SU-DHL-6 (cell line): Measurements from ENCODE around the gene NELL2.

Experiments used
- H2AFZ ChIP-seq: fragments of 200-600 bp; sonication (generic); 2 replicates; pipeline ENCODE4 v1.6.1; 2014; ENCODE audit warnings: low read depth, mild to moderate bottlenecking, moderate library complexity, mixed read lengths, antibody characterized with exemption, low read length; ENCODE audit not compliant: severe bottlenecking
- H3F3A ChIP-seq: fragments of 200-600 bp; shearing (Covaris generic); 2 replicates; pipeline ENCODE4 v1.6.0; 2016; ENCODE audit warnings: antibody characterized with exemption, mild to moderate bottlenecking; ENCODE audit not compliant: insufficient read depth
- H3K27ac ChIP-seq: fragments of 200-600 bp; sonication (generic); 2 replicates; pipeline ENCODE4 v1.5.1; 2016; ENCODE audit warnings: low read depth, mild to moderate bottlenecking, low read length, moderate library complexity, mixed read lengths
- H3K27me3 ChIP-seq: fragments of 200-600 bp; sonication (generic), shearing (Covaris generic); 2 replicates; pipeline ENCODE4 v1.6.0; 2014; ENCODE audit warnings: mild to moderate bottlenecking, low read length
- H3K36me3 ChIP-seq: fragments of 200-600 bp; sonication (generic); 2 replicates; pipeline ENCODE4 v1.6.1; 2014; ENCODE audit warnings: mild to moderate bottlenecking, low read length, mixed read lengths
- H3K4me2 ChIP-seq: fragments of 300-600, 200-600 bp; shearing (Covaris generic), sonication (generic); 2 replicates; pipeline ENCODE4 v1.6.0; 2014; ENCODE audit warnings: low read length, low read depth, mild to moderate bottlenecking; ENCODE audit not compliant: poor library complexity, severe bottlenecking
- H3K4me3 ChIP-seq: fragments of 200-600 bp; sonication (generic); 2 replicates; pipeline ENCODE4 v1.5.1; 2014; ENCODE audit warnings: antibody characterized with exemption, low read length, mild to moderate bottlenecking, mixed read lengths; ENCODE audit not compliant: insufficient read depth, poor library complexity, severe bottlenecking
- H3K79me2 ChIP-seq: fragments of 200-600 bp; sonication (generic); 2 replicates; pipeline ENCODE4 v1.6.1; 2014; ENCODE audit warnings: mild to moderate bottlenecking, low read length, moderate library complexity; ENCODE audit not compliant: insufficient read depth
- H3K9ac ChIP-seq: fragments of 200-600 bp; sonication (generic); 2 replicates; pipeline ENCODE4 v1.7.0; 2014; ENCODE audit warnings: mild to moderate bottlenecking, low read length
- H3K9me2 ChIP-seq: fragments of 200-600 bp; sonication (generic); replicated peaks from 2 replicates; pipeline ENCODE4 v1.6.1; 2014; ENCODE audit warnings: low read length; ENCODE audit not compliant: insufficient read depth
- H3K9me3 ChIP-seq: fragments of 200-600 bp; sonication (generic); 2 replicates; pipeline ENCODE4 v1.6.1; 2014; ENCODE audit warnings: low read length, mixed read lengths; ENCODE audit not compliant: insufficient read depth
- H4K20me1 ChIP-seq: fragments of 200-600 bp; sonication (generic); 2 replicates; pipeline ENCODE4 v1.6.1; 2014; ENCODE audit warnings: low read depth, mild to moderate bottlenecking, antibody characterized with exemption, low read length, moderate library complexity, mixed read lengths
- CTCF ChIP-seq: fragments of 200-600 bp; sonication (generic); IDR thresholded peaks from one replicate; pipeline ENCODE4 v1.5.1; 2017; ENCODE audit warnings: antibody characterized with exemption, mild to moderate bottlenecking, low read length, moderate library complexity; ENCODE audit not compliant: insufficient read depth, poor library complexity, severe bottlenecking
- EZH2phosphoT487 ChIP-seq: fragments of 200-600 bp; sonication (generic), shearing (Covaris generic); conservative IDR thresholded peaks from 2 replicates; pipeline ENCODE4 v1.6.1; 2018; ENCODE audit warnings: mild to moderate bottlenecking, antibody characterized with exemption, low read length, moderate library complexity, mixed read lengths

Gene NELL2

DNA sequence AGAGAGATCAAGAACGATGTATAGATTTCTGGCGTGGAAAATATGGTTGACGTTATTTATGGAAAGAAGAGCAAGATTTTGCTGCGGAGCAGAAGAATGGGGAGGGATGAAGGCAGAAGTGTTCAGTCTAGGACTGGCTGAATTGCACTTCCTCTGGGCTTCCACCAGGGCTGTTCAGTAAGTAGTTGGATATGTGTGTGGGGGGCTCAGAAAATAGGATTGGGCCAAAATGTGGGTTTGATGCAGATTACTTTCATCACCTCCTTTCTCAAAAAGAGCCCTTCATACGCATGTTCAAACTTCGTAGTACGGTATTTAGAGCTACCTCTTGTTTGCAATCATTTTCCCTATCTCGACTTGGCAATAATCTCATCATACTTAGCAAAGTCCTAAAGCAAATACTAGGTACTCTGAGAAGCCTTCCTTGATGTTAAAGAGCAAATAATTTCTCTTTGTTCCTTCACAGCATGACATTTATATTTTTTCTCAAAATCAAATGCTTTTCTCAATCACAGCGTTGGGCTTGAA is 349.4 kb downstream of the NELL2 start:
- Histone ChIP-seq H3K4me3 (no peak overlapping the region), H3K79me2 (no peaks in the 10 kb centered on the region), H2AFZ (no peak overlapping the region), H3K9me3 (no peaks in the 10 kb centered on the region), H3K27me3 (no peaks in the 10 kb centered on the region), H3K9me2 (no peaks in the 10 kb centered on the region), H4K20me1 (no peaks in the 10 kb centered on the region), H3K4me2 (no peak overlapping the region), H3F3A (no peaks in the 10 kb centered on the region), H3K36me3 (no peaks in the 10 kb centered on the region), H3K9ac (no peak overlapping the region), H3K27ac (no peak overlapping the region)
- TF ChIP-seq EZH2phosphoT487, result no peak
- TF ChIP-seq CTCF, result no peak

- Histone ChIP-seq H3K9ac (no peak overlapping the region), H3K9me2 (no peaks in the 10 kb centered on the region), H3K27me3 (no peaks in the 10 kb centered on the region), H3F3A (no peaks in the 10 kb centered on the region), H3K4me3 (no peak overlapping the region), H3K36me3 (no peaks in the 10 kb centered on the region), H4K20me1 (no peaks in the 10 kb centered on the region), H3K79me2 (no peaks in the 10 kb centered on the region), H3K4me2 (no peak overlapping the region), H3K27ac (no peak overlapping the region), H3K9me3 (no peaks in the 10 kb centered on the region), H2AFZ (no peak overlapping the region)
- no peak for TF ChIP-seq CTCF
- no peak for TF ChIP-seq EZH2phosphoT487
Observed at GRCh38 chr12:44525806-44526654, 350.1 kb downstream of the NELL2 start.

- no peaks in the 10 kb centered on the region for H3K79me2 ChIP-seq
- H3F3A ChIP-seq, result no peaks in the 10 kb centered on the region
- H4K20me1 ChIP-seq, result no peaks in the 10 kb centered on the region
- H3K36me3 ChIP-seq, result peaks cover 6% of the 10 kb centered on the region; the same call in 1 of the 2 replicates
- no peaks in the 10 kb centered on the region for H3K9me3 ChIP-seq
- H3K4me3 ChIP-seq, result no peak overlapping the region
- no peak overlapping the region for H3K9ac ChIP-seq
- H3K9me2 ChIP-seq, result no peaks in the 10 kb centered on the region
- H3K4me2 ChIP-seq, result no peak overlapping the region
- no peak for TF ChIP-seq EZH2phosphoT487
- TF ChIP-seq CTCF, result no peak
- no peak overlapping the region for H3K27ac ChIP-seq
- H2AFZ ChIP-seq, result no peak overlapping the region
- H3K27me3 ChIP-seq, result no peaks in the 10 kb centered on the region
Observed at GRCh38 chr12:44523828-44524227, 352.3 kb downstream of the NELL2 start.
